Body of pancreas (tissue), 4 donors: ENCODE results near the gene MAD1L1. TPM values are rescaled to one million over a fixed set of nuclear protein-coding genes. Genes with fewer than 3 reads are reported as not detected.

Source experiments
- ATAC-seq: fragments of 150-250 bp; one replicate; pipeline ENCODE4 v1.9.1; 2016
- DNase-seq, 4 donors: peaks; one replicate each; pipeline ENCODE4 v3.0.0-alpha.2; 2019
- H3K27ac ChIP-seq, 4 donors: fragments of 200-600 bp; sonication (generic); 1 replicate in 3 of 4; 2 replicates in 1 of 4; pipeline versions ENCODE4 v1.5.1 to v1.6.1; 2016 to 2019; ENCODE audit warnings: mild to moderate bottlenecking in 1 of 4, mixed read lengths in 1 of 4, moderate library complexity in 1 of 4
- H3K27me3 ChIP-seq, 2 donors: fragments of 200-600 bp; sonication (generic); one replicate each; pipeline ENCODE4 v1.6.0; 2016; ENCODE audit warnings: mild to moderate bottlenecking in 1 of 2
- H3K36me3 ChIP-seq, 2 donors: fragments of 200-600 bp; sonication (generic); replicated peaks in 1 of 2; 2 replicates each; pipeline ENCODE4 v1.5.1; 2016; ENCODE audit warnings: low read depth in 2 of 2; ENCODE audit not compliant: insufficient read depth in 1 of 2
- H3K4me1 ChIP-seq: fragments of 200-600 bp; sonication (generic); one replicate; pipeline ENCODE4 v1.6.0; 2016
- H3K4me3 ChIP-seq, 2 donors: fragments of 200-600 bp; sonication (generic); 1 replicate in 1 of 2; 2 replicates in 1 of 2; pipeline ENCODE4 v1.5.1; 2016 to 2019
- H3K9me3 ChIP-seq, 3 donors: fragments of 200-600 bp; sonication (generic); 1 replicate in 2 of 3; 2 replicates in 1 of 3; pipeline ENCODE4 v1.5.1; 2016
- CTCF ChIP-seq, 7 experiments: fragments of 450-650 bp in 4 of 7; fragments of 200-600 bp in 3 of 7; sonication (generic) in 3 of 7; IDR thresholded peaks; one replicate each; pipeline ENCODE4 v1.5.1; 2016 to 2019; ENCODE audit warnings: antibody characterized with exemption in 7 of 7
- POLR2A ChIP-seq, 3 donors: fragments of 450-650 bp; IDR thresholded peaks; one replicate each; pipeline ENCODE4 v1.6.1; 2016; ENCODE audit warnings: antibody characterized with exemption in 3 of 3, mild to moderate bottlenecking in 2 of 3
- WGBS, 2 donors: methylation state at CpG; one replicate each; pipeline ENCODE4 v1.1.5; 2017; 5-methylcytosine and 5-hydroxymethylcytosine counted together
- intact Hi-C: fragments of 100-400 bp; cut with DNase I; formaldehyde crosslinking; loops from one replicate; pipeline ENCODE4 v1.15.1; 2023
- total RNA-seq, 2 donors: library from RNA; depleted of rRNA; stranded (reverse); fragments of >200 nt; gene quantifications; one replicate each; pipeline ENCODE4 v1.1.0, GENCODE V29; 2016

MAD1L1 gene
- total RNA-seq, 2 donors from 2014 or later, result 14.0 to 66.9 TPM

- WGBS, 2 donors, result 88 to 89% methylated on average over 11 to 23 of the region's 23 CpGs
- DNase-seq (no peak), ATAC-seq (no peak)
- no peaks in the 10 kb centered on the region for H3K4me1 ChIP-seq
- H3K9me3 ChIP-seq, result no peaks in the 10 kb centered on the region
- intact Hi-C loops, result no loop called here
- H3K36me3 ChIP-seq, result peaks cover 0 to 2% of the 10 kb centered on the region in 2 donors
- no peak overlapping the region for H3K4me3 ChIP-seq
- TF ChIP-seq POLR2A (IDR thresholded peaks at IDR 0.05) (no peak), CTCF (IDR thresholded peaks at IDR 0.05) (no peak)
- H3K27me3 ChIP-seq, result no peaks in the 10 kb centered on the region
- no peak overlapping the region for H3K27ac ChIP-seq
Observed at GRCh38 chr7:2068693-2069471, 163.9 kb downstream of the MAD1L1 start.

- ATAC-seq (no peak), DNase-seq (no peak)
Observed at GRCh38 chr7:2066251-2066919, 166.4 kb downstream of the MAD1L1 start.

GRCh38 chr7:2065528-2065927 is 167.2 kb downstream of the MAD1L1 start:
- H3K36me3 ChIP-seq, result peaks cover 0 to 2% of the 10 kb centered on the region in 2 donors
- TF ChIP-seq CTCF (IDR thresholded peaks at IDR 0.05) (no peak), POLR2A (IDR thresholded peaks at IDR 0.05) (no peak)
- H3K27ac ChIP-seq, result no peak overlapping the region
- no peak for DNase-seq
- intact Hi-C loops, result no loop called here
- no peak for ATAC-seq
- H3K4me3 ChIP-seq, result no peak overlapping the region
- H3K9me3 ChIP-seq, result no peaks in the 10 kb centered on the region
- no peaks in the 10 kb centered on the region for H3K4me1 ChIP-seq
- WGBS, 2 donors, result 78 to 93% methylated on average over 6 to 13 of the region's 13 CpGs
- no peaks in the 10 kb centered on the region for H3K27me3 ChIP-seq

More at GRCh38 chr7:2066251-2066919, 166.4 kb downstream of the MAD1L1 start:
- H3K36me3 ChIP-seq, result peaks cover 0 to 2% of the 10 kb centered on the region in 2 donors
- no peaks in the 10 kb centered on the region for H3K27me3 ChIP-seq
- 85 to 88% methylated on average over 19 to 26 of the region's 28 CpGs for WGBS, 2 donors
- intact Hi-C loops, result no loop called here
- no peak for TF ChIP-seq CTCF (IDR thresholded peaks at IDR 0.05)
- no peak for TF ChIP-seq POLR2A (IDR thresholded peaks at IDR 0.05)
- H3K4me3 ChIP-seq, result no peak overlapping the region
- H3K27ac ChIP-seq, result no peak overlapping the region
- no peaks in the 10 kb centered on the region for H3K4me1 ChIP-seq
- no peaks in the 10 kb centered on the region for H3K9me3 ChIP-seq

DNA sequence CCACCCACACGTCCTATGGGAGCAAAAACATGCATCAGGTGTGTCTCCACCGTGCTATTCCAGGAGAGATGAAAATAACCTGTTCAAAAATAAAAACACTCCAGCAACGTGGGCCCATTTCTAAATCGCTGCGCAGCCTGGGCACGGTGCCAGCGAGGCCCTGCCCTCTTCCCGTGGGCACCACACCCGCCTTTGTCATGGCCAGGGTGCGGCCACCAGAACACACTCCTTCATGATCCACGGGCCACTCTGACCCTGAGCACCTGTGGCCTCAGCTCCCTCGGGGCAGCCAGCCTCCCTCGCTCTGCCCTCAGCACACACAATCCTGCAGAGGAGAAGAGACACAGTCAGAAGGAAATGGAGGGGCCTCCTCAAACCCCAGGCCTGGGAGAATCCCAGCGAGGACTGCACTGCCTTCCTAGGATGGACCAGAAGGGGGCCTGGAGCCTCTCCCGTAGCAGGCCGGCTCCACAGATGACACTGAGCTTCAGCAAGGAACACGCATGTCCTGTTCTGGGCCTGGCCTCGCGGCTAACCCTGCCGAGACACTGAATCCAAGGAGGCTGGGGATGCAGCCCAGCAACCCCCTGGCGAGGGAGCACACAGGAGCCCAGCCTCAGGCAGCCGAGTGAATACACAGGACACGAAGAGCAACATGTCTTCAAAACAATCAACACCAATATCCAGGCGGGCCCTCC is 169.0 kb downstream of the MAD1L1 start:
- WGBS, 2 donors, result 72% methylated on average over 22 to 24 of the region's 24 CpGs
- Histone ChIP-seq H3K4me1 (no peaks in the 10 kb centered on the region), H3K9me3 (no peaks in the 10 kb centered on the region), H3K36me3 (peaks cover 0 to 2% of the 10 kb centered on the region in 2 donors), H3K4me3 (no peak overlapping the region), H3K27me3 (no peaks in the 10 kb centered on the region), H3K27ac (no peak overlapping the region)
- DNase-seq (peak in 1 of 4 donors; percentile 11), ATAC-seq (peak; percentile 38)
- TF ChIP-seq CTCF (IDR thresholded peaks at IDR 0.05), result no peak
- no peak for TF ChIP-seq POLR2A (IDR thresholded peaks at IDR 0.05)
- intact Hi-C loops, result no loop called here
